Osteocyte (in vitro differentiated cells): ENCODE results near the gene USF2. TPM values are rescaled to one million over a fixed set of nuclear protein-coding genes. Genes with fewer than 3 reads are reported as not detected.
"Not testable (repeated sequence)": the region's sequence is repeated elsewhere in the genome, so short reads cannot be mapped to it uniquely, and the experiment has no call there.

Experiments
- DNase-seq: peaks from one replicate; pipeline ENCODE4 v3.0.0; 2021; ENCODE audit warnings: mixed read lengths; ENCODE audit not compliant: unreplicated experiment; ENCODE audit errors: extremely low spot score
- H3K27ac Mint-ChIP-seq: one replicate; pipeline ENCODE4 v1.8.0; 2021; ENCODE audit warnings: mild to moderate bottlenecking, mixed read lengths; ENCODE audit not compliant: unreplicated experiment
- H3K27me3 Mint-ChIP-seq: one replicate; pipeline ENCODE4 v1.8.0; 2021; ENCODE audit warnings: mixed read lengths; ENCODE audit not compliant: unreplicated experiment
- H3K36me3 Mint-ChIP-seq: one replicate; pipeline ENCODE4 v1.8.0; 2021; ENCODE audit warnings: mixed read lengths; ENCODE audit not compliant: unreplicated experiment
- H3K4me1 Mint-ChIP-seq: one replicate; pipeline ENCODE4 v1.8.0; 2021; ENCODE audit warnings: mixed read lengths; ENCODE audit not compliant: unreplicated experiment
- H3K4me3 Mint-ChIP-seq: one replicate; pipeline ENCODE4 v1.8.0; 2021; ENCODE audit warnings: mild to moderate bottlenecking, moderate library complexity, mixed read lengths; ENCODE audit not compliant: unreplicated experiment
- H3K9me3 Mint-ChIP-seq: one replicate; pipeline ENCODE4 v1.8.0; 2021; ENCODE audit warnings: mixed read lengths; ENCODE audit not compliant: unreplicated experiment
- CTCF ChIP-seq: fragments of 200-600 bp; sonication (generic); IDR thresholded peaks from 2 replicates; pipeline ENCODE4 v1.5.0; 2021; ENCODE audit warnings: antibody characterized with exemption, mild to moderate bottlenecking, moderate library complexity
- long read RNA-seq: library from polyadenylated mRNA; unstranded; transcript quantifications from one replicate; pipeline ENCODE4 v2.0.0, GENCODE V29; 2021
- total RNA-seq: library from RNA; stranded (reverse); gene quantifications from 2 replicates; pipeline ENCODE4 v1.2.1, GENCODE V29; 2021

The USF2 gene
- total RNA-seq, result 112 and 115 TPM in 2 replicates
- long read RNA-seq, partial matches to known transcripts, result 2 of 3 reads
- long read RNA-seq, other reads (novel, unspliced or antisense), result 1 of 3 reads

GRCh38 chr19:35268536-35269437 lies at the start of gene USF2:
Gene USF2, plus strand, starts transcription at chr19:35268962. Its CDS starts 140 bp downstream, at chr19:35269102.
- H3K27me3 Mint-ChIP-seq, result no peaks in the 10 kb centered on the region
- DNase-seq, result no peak
- H3K9me3 Mint-ChIP-seq, result no peaks in the 10 kb centered on the region
- H3K4me3 Mint-ChIP-seq, result peak within 1 kb of the TSS; percentile 94
- H3K36me3 Mint-ChIP-seq, result peaks cover 19% of the 10 kb centered on the region
- H3K27ac Mint-ChIP-seq, result peak within 1 kb of the TSS; percentile 96
- peaks cover 10% of the 10 kb centered on the region for H3K4me1 Mint-ChIP-seq
- no peak for TF ChIP-seq CTCF

- H3K27me3 Mint-ChIP-seq, result peaks cover 3% of the 10 kb centered on the region
- TF ChIP-seq CTCF, result no peak
- no peaks in the 10 kb centered on the region for H3K36me3 Mint-ChIP-seq
- DNase-seq, result no peak
- H3K9me3 Mint-ChIP-seq, result peaks cover 3% of the 10 kb centered on the region
- peaks cover 3% of the 10 kb centered on the region for H3K4me1 Mint-ChIP-seq
- no peak overlapping the region for H3K27ac Mint-ChIP-seq
- no peak overlapping the region for H3K4me3 Mint-ChIP-seq
Measured at GRCh38 chr19:35219008-35219407, 49.8 kb upstream of the USF2 start.

GRCh38 chr19:35220315-35220921 lies 48.3 kb upstream of the USF2 start:
- TF ChIP-seq CTCF, result no peak
- Mint-ChIP-seq H3K27ac (no peak overlapping the region), H3K9me3 (peaks cover 3% of the 10 kb centered on the region), H3K36me3 (no peaks in the 10 kb centered on the region), H3K4me1 (peaks cover 4% of the 10 kb centered on the region), H3K4me3 (no peak overlapping the region), H3K27me3 (peaks cover under 1% of the 10 kb centered on the region)
- DNase-seq, result no peak

- DNase-seq, H3K9me3 Mint-ChIP-seq, H3K27me3 Mint-ChIP-seq, H3K4me1 Mint-ChIP-seq, H3K27ac Mint-ChIP-seq, H3K36me3 Mint-ChIP-seq, H3K4me3 Mint-ChIP-seq: not testable (repeated sequence)
Measured at GRCh38 chr19:35220973-35221590, 47.7 kb upstream of the USF2 start.

- no peak overlapping the region for H3K4me3 Mint-ChIP-seq
Measured at GRCh38 chr19:35222373-35223015, 46.3 kb upstream of the USF2 start.

More at GRCh38 chr19:35222373-35223015, 46.3 kb upstream of the USF2 start:
- DNase-seq, result no peak
- peaks cover 4% of the 10 kb centered on the region for H3K4me1 Mint-ChIP-seq
- H3K27me3 Mint-ChIP-seq, result peaks cover 7% of the 10 kb centered on the region
- no peaks in the 10 kb centered on the region for H3K36me3 Mint-ChIP-seq
- H3K9me3 Mint-ChIP-seq, result no peaks in the 10 kb centered on the region
- TF ChIP-seq CTCF, result no peak
- no peak overlapping the region for H3K27ac Mint-ChIP-seq
